ENCODE results near the gene LRRFIP1.

DNA sequence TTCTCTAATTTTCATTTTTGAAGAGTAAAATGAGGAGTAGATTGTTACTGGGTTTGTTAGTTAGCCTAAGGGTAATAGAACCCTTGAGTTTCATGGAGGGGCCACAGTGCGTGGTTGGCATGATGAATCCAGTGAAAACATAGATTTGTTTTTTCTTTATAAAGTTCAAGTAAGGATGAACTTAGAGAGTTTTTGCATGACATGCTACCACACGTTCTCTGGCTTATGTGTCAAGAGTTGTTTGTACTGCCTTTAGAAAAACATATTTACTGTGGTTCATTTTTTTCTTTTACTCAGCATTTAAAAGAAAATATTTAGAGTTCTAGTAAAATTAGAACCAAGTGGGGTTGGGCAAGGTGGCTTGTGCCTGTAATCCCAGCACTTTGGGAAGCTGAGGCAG, 193.0 kb downstream of the LRRFIP1 start:
- TF ChIP-seq, protein P1, sequence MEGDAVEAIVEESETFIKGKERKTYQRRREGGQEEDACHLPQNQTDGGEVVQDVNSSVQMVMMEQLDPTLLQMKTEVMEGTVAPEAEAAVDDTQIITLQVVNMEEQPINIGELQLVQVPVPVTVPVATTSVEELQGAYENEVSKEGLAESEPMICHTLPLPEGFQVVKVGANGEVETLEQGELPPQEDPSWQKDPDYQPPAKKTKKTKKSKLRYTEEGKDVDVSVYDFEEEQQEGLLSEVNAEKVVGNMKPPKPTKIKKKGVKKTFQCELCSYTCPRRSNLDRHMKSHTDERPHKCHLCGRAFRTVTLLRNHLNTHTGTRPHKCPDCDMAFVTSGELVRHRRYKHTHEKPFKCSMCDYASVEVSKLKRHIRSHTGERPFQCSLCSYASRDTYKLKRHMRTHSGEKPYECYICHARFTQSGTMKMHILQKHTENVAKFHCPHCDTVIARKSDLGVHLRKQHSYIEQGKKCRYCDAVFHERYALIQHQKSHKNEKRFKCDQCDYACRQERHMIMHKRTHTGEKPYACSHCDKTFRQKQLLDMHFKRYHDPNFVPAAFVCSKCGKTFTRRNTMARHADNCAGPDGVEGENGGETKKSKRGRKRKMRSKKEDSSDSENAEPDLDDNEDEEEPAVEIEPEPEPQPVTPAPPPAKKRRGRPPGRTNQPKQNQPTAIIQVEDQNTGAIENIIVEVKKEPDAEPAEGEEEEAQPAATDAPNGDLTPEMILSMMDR (IDR thresholded peaks at IDR 0.05; ENCODE audit: extremely low read depth in 1 of 2, insufficient read depth in 1 of 2, low read depth in 1 of 2, low read length in 2 of 2), result no peak
- TF ChIP-seq POLR2A (IDR thresholded peaks at IDR 0.05; ENCODE audit: low read depth, low read length) (no peak), EZH2 (IDR thresholded peaks at IDR 0.05; ENCODE audit: borderline replicate concordance, low read depth, low read length, severe bottlenecking) (no peak), POLR2AphosphoS5 (IDR thresholded peaks at IDR 0.05; ENCODE audit: insufficient read depth, low read depth, low read length) (no peak)
- TF ChIP-seq, protein P2, sequence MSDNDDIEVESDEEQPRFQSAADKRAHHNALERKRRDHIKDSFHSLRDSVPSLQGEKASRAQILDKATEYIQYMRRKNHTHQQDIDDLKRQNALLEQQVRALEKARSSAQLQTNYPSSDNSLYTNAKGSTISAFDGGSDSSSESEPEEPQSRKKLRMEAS (IDR thresholded peaks at IDR 0.05; ENCODE audit: insufficient read depth, insufficient read length), result no peak

All from endothelial cell of umbilical vein (primary cell).